Fibroblast of skin of left quadriceps (primary cell): ENCODE results near the gene PHF21B.

Experiments
- DNase-seq, 2 experiments: peaks; one replicate each; pipeline ENCODE4 v3.0.0-alpha.2; 2013; ENCODE audit warnings: low read depth in 2 of 2

PHF21B gene

GRCh38 chr22:44990810-44991209 lies 19.0 kb downstream of the PHF21B start:
- no peak for DNase-seq

- DNase-seq = no peak
Measured at GRCh38 chr22:44990328-44990727, 19.5 kb downstream of the PHF21B start.

GRCh38 chr22:44988671-44989070 lies 21.1 kb downstream of the PHF21B start:
- DNase-seq = no peak

- no peak for DNase-seq
Measured at GRCh38 chr22:44986926-44987325, 22.9 kb downstream of the PHF21B start.

- no peak for DNase-seq
Measured at GRCh38 chr22:44985906-44986527, 23.8 kb downstream of the PHF21B start.

- no peak for DNase-seq
Measured at GRCh38 chr22:44983878-44984482, 25.8 kb downstream of the PHF21B start.

GRCh38 chr22:44982445-44982844 lies 27.4 kb downstream of the PHF21B start:
- no peak for DNase-seq

- DNase-seq = no peak
Measured at GRCh38 chr22:44981857-44982256, 27.9 kb downstream of the PHF21B start.

- DNase-seq = no peak
Measured at GRCh38 chr22:44979154-44979553, 30.7 kb downstream of the PHF21B start.

GRCh38 chr22:44975427-44976262 lies 34.2 kb downstream of the PHF21B start:
- peak; percentile 57 for DNase-seq

GRCh38 chr22:44974454-44974853 lies 35.4 kb downstream of the PHF21B start:
- DNase-seq = no peak

- DNase-seq = no peak
Measured at GRCh38 chr22:44973829-44974228, 36.0 kb downstream of the PHF21B start.

- DNase-seq = no peak
Measured at GRCh38 chr22:44972363-44973083, 37.3 kb downstream of the PHF21B start.

GRCh38 chr22:44971651-44972362 lies 38.0 kb downstream of the PHF21B start:
- DNase-seq = no peak

- DNase-seq = no peak
Measured at GRCh38 chr22:44970291-44970690, 39.5 kb downstream of the PHF21B start.

GRCh38 chr22:44969817-44970216 lies 40.0 kb downstream of the PHF21B start:
- no peak for DNase-seq

GRCh38 chr22:44968736-44969135 lies 41.1 kb downstream of the PHF21B start:
- no peak for DNase-seq

GRCh38 chr22:44965171-44965570 lies 44.6 kb downstream of the PHF21B start:
- DNase-seq = no peak

GRCh38 chr22:44964722-44965078 lies 45.1 kb downstream of the PHF21B start:
- DNase-seq = no peak

GRCh38 chr22:44963832-44964721 lies 45.7 kb downstream of the PHF21B start:
- DNase-seq = no peak
